HG02759 (cell line): Measurements from ENCODE around the gene FNBP1L.

ENCODE experiments used
- ATAC-seq: cut with Tn5 transposase; IDR thresholded peaks from one replicate; pipeline ENCODE4 v1.9.1; 2021; ENCODE audit warnings: mild to moderate bottlenecking, moderate library complexity; ENCODE audit not compliant: unreplicated experiment

FNBP1L gene

DNA sequence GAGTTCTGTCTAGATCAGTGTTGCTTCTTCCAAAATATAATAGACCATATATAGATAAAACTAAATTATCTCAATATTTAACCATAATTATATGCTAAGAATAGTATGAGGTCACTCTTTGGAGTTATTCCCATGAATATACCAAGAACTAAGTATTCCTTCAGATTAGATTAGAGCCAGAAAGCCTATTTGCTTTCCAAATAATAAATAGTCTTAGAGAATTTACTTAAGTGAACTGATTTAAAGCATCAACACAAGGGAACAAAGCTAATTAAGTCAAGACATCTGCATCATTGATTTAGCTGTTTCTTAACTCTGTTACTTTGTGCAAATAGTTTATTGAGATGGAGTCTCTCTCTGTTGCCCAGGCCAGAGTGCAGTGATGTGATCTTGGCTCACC is 35.7 kb downstream of the FNBP1L start:
- ATAC-seq = no peak

DNA sequence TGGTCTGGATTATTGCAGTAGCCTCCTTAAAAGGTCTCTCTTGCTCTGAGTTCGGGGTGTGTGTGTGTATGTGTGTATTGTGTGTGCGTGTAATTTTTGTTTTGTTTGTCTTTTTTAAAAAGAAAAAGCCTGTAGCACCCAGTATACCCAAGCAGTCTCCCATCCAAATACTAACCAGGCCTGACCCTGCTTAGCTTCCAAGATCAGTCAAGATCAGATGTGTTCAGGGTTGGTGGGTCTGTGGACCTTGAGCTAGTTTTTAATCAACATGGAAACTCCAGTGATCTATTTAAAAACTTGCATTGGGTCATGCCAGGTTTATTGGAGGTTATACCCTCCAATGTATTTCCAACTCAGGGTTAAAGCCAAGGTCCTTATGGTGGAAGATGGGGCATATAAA is 40.3 kb downstream of the FNBP1L start:
- no peak for ATAC-seq

DNA sequence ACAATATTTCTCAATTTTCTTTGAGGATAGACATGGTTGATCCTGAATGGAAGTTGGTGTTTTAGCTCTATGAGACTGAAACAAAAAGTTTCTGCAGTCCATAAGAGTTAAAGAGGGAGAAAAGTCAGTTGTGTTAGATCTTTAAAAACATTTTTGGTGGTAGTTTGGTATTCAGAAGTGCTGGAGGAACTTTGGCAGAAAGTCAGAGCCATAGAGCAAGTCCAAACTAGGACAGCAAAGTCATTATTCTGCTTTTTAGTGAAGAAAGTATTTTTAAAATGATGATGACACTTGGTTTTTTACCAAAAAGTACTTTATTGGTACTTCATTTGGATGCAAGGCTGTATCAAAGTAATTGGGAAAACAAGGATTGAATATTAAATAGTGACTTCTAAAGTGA is 41.8 kb downstream of the FNBP1L start:
- no peak for ATAC-seq

DNA sequence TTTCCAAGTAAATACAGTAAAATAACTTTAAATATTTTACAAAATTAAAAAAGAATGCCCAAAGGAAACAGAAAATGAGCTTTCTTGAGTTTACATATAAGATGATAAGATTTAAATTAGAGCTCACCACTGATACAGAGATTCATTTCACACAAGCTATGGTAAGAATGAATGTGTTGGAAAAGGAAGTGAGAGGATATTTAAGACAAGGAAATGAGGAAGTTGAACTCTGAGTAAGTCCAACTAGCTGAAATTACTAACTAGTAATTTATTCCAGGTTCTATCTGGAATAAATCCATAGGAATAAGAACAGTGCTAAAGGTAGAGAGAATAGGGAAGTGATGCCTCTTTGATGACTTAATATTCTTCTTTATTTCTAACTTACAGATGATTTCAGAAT is 42.4 kb downstream of the FNBP1L start:
- no peak for ATAC-seq

DNA sequence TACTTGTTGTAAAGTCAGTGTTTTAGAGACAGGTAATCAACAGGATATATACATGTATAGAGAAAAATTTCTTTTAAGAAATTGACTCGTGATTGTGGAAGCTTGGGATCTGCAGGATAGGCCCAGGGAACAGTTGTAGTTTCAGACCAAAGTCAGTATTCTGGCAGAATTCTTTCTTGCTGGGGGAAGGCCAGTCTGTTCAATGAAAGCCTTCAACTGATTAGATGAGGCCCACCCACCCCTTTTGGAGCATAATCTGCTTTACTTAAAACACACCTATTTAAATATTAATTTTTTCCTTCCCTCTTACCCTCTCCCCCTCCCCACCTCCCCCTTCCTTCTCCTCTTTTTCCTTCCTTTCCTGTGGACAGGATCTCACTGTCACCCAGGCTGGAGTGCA is 48.0 kb downstream of the FNBP1L start:
- no peak for ATAC-seq

DNA sequence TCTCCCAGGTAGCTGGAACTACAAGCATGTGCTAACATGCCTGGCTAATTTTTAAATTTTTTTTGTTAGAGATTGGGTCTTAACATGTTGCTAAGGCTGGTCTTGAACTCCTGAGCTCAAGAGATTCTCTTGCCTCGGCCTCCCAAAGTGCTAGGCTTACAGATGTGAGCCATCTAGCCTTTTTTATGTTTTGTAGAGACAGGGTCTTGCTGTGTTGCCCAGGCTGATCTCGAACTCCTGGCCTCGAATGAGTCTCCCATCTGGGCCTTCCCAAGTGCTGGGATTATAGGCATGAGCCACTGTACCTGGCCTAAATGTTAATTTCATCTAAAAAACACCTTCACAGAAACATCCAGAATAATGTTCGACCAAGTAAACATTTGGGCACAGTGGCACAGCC is 48.6 kb downstream of the FNBP1L start:
- no peak for ATAC-seq

DNA sequence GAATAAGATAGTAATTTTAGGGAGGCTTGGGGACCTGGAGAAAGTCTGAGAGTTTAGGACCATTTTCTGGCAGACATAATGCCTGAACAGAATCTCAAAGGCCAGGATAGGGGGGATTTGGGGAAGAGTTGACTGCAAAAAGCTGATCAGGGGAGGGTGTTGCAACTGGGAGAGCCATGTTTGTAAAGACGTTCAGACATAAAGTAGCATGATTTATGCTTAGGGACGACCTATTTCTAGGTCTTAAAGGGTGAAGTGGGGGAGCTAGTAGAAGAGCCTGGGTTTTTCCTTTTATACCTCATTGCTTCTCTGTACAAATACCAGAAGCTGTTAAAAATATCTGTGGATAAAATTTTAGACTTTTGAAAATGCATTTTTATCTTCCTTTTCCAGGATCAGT is 51.2 kb downstream of the FNBP1L start:
- ATAC-seq = no peak

DNA sequence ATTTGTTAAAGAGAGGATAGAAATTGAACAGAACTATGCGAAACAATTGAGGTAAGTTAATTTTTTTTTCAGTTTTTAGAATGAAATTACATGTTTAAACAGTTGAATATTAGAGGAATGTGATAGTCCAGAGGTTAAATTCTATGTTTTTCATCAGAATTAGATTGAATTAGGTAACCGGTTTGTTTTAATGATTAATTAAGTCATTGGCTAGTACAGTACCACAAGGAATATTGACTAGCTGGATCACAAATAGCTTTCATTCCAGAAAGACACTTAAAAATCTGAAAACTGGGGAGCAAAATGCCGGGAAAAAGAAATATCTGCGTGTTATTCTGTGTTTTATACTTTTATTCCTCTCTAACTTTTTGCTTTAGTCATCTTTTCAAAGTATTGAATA is 51.6 kb downstream of the FNBP1L start:
- ATAC-seq = no peak

DNA sequence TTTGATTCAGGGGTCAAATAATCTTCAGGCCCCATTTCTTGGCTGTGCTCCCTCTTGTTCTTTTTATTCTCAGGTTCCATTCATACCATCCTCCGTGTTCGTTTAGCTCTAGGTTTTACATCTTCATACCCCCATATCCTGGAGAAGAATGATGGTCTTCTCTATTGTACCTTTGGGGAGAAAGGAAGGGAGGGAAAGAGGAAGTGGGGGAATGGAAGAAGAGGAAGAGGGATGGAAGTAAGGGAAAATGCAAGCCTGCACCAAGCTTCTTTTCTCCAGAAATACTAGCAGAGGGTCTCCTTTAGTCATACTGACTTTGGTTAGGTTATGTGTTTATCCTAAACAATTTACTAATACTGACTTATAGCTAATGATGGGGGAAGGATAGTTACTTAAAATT is 52.4 kb downstream of the FNBP1L start:
- ATAC-seq = no peak

DNA sequence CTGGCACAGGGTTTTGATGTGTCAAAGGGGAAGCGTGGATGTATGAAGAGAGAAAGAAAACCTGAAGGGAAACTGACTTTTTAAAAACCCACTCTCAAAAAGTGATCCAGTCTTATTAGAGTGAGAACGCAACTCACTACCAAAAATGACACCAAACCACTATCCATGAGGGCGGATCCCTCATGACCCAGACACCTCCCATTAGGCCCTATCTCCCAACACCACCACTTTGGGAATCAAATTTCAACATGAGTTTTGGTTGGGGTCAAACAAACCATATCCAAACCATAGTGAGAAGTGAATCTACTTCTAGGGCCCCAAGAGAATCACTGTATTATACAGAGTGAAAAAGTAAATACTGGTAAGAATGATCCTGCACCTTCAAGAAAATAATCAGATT is 53.5 kb downstream of the FNBP1L start:
- ATAC-seq = no peak

DNA sequence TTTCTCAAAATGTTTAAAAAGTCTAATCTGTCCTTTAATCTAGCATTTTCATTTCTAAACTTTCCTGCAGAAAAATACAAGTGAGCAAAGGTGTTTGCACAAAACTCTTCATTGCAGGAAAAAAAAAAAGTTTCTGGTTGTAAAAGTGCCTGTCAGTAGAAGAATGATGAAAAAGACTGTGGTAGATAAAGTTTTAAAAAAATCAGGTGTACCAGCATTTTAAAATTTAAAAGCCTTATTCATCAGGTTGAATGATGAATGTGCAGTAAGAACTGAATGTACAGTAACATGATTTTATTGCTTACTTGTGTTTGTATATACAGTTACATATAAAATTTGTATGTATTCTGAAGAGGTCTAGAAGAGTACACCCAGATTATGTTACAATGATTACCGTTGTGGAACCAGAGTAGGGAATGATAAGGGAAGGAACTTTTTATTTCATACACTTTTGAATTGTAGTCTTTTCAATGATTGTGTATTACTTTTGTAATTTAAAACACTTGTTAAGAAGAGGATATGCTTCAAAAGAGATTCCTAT is 54.0 kb downstream of the FNBP1L start:
- no peak for ATAC-seq

DNA sequence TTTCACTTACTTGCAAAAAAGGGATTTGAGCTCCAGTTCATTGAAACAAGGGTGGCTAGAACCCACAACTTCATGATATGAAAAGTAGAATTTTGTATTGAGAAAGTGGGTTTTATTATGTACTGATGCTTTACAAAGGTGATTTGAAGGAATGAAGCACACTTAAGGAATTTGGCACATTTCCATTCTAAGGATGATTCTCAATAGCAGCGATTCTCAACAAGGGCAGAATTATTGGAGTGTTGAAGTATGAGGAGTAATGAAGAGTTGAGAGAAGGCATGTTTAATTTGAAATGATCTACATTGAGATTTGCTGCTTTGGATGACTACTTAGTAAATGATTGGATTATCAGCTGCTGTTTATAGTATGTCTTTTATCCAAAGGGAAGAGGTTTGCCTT is 54.7 kb downstream of the FNBP1L start:
- no peak for ATAC-seq

DNA sequence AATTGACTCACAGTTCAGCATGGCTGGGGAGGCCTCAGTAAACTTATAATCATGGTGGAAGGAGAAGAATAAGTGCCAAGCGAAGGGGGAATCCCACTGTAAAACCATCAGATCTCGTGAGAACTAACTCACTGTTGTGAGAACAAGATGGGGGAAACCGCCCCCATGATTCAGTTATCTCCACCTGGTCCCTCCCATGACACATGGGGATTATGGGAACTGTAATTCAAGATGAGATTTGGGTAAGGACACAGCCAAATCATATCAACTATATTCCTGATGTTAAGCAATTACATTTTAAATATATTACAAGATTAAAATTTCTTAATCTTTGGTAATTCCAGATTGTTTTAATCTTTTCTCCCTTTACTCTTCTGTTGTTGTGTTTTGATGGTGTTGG is 55.2 kb downstream of the FNBP1L start:
- no peak for ATAC-seq

DNA sequence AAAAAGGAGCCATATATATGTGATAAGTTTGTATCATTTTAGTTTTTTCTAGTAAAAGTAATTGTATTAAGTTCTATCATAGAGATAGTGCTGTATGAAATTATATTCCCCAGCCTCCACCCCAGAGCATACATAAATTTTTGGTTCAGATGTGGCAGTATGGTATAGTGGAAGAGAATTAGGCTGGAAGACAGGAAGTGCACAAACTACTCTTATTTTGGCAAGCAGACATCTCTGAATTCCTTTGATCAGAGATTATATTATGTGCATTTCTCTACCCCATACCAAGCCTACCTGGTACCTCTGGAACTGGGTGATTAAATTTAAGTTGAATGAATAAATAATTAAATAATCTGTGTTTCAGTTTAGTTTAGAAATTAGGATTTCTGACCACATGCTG is 55.9 kb downstream of the FNBP1L start:
- ATAC-seq = no peak

DNA sequence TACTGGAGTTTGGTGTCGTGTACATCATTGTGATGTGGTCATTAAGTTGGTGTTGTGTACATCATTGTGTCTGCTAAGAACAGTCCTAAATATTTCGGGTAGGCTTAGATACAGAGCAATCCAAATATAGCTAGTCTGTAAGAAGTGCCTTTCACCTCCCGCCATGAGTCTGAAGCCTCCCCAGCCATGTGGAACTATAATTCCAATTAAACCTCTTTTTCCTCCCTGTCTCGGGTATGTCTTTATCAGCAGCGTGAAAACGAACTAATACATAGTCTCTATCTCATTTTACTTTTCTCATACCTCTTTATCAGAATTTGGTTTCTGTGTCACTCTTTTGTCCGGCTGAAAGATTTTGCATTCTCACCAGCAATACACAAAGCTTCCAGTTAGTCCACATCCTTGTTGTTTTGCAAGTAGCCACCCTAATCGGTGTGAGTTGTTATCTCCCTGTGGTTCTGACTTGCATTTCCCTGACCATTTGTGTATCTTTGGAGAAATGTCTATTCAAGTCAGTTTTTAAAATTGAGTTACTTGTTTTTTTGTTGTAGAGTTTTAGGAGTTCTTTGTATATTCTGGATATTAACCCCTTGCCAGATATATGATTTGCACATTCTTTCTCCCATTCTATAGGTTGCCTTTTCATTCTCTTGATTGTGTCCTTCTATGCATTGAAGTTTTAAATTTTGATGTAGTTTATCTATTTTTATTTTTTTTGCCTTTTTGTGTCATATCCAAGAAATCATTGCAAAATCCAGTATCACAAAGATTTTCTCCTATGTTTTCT is 56.5 kb downstream of the FNBP1L start:
- no peak for ATAC-seq

DNA sequence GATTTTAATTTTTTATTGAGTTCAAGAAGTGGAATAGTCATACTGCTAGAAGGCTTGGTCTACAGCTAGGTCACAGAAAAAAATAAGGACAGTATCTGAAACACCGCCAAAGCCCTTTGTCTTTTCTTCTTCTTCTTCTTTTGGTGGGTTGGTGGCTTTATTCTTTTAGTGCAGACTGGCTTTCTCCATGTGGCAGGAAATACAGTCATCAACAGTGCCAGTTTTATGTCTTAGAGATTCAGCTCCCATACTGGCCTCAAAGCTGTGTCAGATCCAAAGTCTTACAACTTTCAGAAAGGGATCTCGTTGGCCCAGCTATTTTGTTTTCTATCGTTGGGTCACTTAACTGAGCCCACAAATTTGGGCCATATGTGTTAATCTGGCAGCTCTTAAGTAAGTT is 58.2 kb downstream of the FNBP1L start:
- no peak for ATAC-seq

DNA sequence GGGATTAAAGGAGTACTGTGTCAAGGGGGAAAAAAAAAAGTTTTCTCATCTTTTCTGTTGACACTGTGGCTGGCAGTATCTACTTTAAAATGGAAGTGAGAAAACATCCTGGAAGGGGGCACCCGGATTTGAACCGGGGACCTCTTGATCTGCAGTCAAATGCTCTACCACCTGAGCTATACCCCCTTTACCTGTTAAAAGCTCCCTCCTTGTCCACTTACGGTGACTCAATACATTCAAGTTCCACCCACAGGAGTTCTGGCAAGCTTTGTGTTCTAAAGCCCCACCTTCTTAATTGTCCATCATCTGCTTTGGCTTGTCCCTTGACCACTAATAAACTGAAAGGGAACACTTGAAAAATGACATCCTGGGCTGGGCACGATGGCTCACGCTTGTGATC is 68.2 kb downstream of the FNBP1L start:
- no peak for ATAC-seq

DNA sequence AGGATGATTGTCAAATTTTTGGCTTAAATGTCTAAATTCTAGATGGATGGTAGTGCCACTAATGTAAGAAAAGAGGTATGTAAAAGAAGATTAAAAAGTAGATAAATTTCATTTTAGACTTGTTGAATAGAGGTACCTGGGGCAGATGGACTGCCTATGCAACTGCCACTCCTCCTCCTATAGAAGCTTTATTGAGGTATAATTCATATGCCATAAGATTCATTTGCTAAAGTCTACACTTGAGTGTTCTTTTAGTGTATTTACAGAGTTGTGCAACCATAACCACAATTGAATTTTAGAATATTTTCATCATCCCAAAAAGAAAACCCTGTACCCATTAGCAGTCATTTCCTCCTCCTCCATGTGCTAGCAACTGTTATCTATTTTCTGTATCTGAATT is 70.6 kb downstream of the FNBP1L start:
- no peak for ATAC-seq

DNA sequence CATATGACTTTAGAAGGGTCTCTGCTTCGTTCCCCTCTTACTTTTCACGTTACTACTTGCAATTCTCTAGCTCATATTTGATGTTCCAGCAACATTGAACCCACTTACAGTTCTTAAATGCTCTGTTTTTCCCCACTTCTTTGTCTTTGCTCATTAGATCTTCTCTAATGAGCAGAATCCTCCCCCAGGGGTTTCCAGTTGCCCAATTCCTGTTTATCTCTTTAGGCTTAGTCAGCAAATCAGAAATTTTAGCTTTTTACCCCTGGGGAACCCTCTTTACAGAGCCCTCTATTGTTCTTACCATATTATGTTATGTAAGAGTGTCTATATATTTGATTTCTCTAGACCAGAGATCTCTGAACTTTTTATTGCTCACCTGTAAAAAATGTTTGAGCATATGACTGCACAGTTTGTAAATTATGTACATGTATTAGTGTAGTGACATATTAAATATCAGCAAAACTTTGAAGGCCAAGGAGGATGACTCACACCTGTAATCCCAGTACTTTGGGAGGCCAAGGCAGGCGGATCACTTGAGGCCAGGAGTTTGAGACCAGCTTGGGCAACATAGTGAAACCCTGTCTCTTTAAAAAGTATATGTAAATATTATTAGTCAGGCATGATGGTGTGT is 71.4 kb downstream of the FNBP1L start:
- ATAC-seq = no peak

DNA sequence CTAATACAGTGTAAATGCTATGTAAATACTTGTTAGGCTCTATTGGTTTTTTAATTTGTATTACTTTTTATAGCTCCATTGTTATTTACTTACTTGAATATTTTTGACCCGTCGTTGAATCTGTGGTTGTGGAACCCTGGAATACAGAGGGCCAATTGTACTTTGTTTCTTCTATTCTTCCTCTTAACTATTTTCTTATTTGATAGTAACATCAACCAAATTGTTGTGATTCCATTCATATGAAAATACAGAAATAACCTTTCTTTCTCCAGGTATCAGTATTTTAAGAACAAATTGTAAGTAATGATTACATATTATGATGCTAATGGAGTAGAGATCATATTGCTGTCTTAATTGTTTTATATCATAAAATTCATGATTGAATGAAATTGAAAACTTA is 73.7 kb downstream of the FNBP1L start:
- no peak for ATAC-seq

DNA sequence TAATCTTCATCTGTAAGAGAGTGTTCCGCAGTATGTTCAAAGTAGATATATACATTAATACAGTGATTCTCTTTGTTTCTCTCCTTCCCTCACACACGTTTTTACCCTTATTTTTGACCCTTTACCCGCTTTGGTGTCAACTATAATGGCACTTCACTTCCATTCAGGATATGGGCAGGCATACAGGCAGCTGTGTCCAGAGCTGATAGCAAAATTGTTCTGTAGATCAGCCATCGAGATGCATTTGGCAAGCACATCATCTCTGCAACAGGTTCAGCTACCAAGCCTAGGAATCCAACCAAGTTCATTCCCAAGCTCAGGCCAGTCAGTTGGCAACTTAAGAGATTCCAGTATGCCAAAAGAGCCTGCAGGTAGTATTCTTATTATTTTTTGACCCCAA is 74.8 kb downstream of the FNBP1L start:
- no peak for ATAC-seq

DNA sequence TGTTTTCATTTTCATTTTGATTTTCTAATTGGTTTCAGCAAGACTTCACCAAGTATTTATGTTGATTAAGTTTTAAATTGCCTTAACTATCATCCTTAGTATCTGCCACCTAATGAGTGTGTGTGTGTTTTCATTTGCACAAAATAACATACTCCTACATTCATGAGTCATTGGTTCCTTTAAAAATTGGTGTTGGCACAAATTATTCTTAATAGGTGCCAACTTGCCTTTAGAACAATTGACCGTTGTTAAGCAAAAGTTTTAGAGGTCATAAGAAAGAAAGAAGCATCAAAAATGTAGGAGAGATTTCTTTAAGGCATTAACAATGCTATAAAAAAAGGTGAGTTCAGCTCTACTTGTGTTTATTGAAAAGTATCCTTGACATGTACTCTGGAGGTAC is 77.5 kb downstream of the FNBP1L start:
- ATAC-seq = no peak

DNA sequence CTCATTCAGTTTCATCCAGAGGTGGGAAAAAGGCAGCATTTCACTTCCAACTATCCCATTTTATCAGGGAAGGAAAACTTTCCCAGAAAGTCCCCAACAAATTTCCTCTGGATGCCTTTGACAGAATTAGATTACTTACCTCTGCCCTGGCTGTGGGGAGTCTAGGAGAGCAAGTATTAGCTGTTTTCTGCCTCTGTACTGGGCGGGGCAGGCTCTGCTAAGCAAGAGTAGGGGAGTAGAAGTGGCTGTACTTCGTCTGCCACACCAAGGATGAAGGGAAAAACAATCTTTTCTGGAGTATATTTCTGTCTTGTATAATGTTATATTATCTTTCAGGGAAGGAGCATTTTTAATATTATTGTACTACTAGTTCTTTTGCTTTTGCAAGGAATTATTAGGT is 78.5 kb downstream of the FNBP1L start:
- ATAC-seq = no peak
